ENCODE measurements around the gene PUSL1.

- no peak for TF ChIP-seq POLR2A (IDR thresholded peaks at IDR 0.05; ENCODE audit: low read depth, low read length)
- no peak for TF ChIP-seq POLR2AphosphoS5 (IDR thresholded peaks at IDR 0.05; ENCODE audit: low read depth, low read length)
These were observed 28.8 kb downstream of the PUSL1 start for GRCh38 chr1:1336931-1337792.
